ENCODE measurements around the gene CLCN6. TPM values are rescaled to one million over a fixed set of nuclear protein-coding genes. Genes with fewer than 3 reads are reported as not detected.

The CLCN6 gene
- total and polyA plus RNA-seq, 2 donors (not counting 1 experiment from before 2014, with no cell fraction given) = 35.0 to 99.8 TPM

GRCh38 chr1:11790101-11790879, 15.7 kb upstream of the CLCN6 start:
- Histone ChIP-seq H3K9me3 (ENCODE audit: control extremely low read depth in 1 of 3, control insufficient read depth in 2 of 3, insufficient read depth in 1 of 3, low read length in 2 of 3) (no peaks in the 10 kb centered on the region), H3K4me3 (ENCODE audit: control extremely low read depth in 1 of 5, extremely low read depth in 1 of 5, insufficient read depth in 1 of 5, low read depth in 2 of 5, low read length in 4 of 5) (no peak overlapping the region), H3K36me3 (replicated peaks in 1 of 2; ENCODE audit: control extremely low read depth in 1 of 2, control insufficient read depth in 1 of 2, extremely low read depth in 1 of 2, insufficient read depth in 2 of 2, low read length in 1 of 2) (peaks cover 0 to 54% of the 10 kb centered on the region in 2 experiments), H3K4me2 (replicated peaks; ENCODE audit: low read depth, low read length, poor library complexity, severe bottlenecking) (no peak overlapping the region), H3K4me1 (ENCODE audit: control insufficient read depth in 2 of 2, insufficient read depth in 2 of 2, low read length in 2 of 2) (peaks cover 10 to 19% of the 10 kb centered on the region in 2 donors), H3K27ac (ENCODE audit: low read length in 2 of 2) (peak overlapping the region in 1 of 2 donors; percentile 12), H2AFZ (ENCODE audit: insufficient read depth, low read depth, low read length, poor library complexity, severe bottlenecking) (no peak overlapping the region), H3K27me3 (replicated peaks in 1 of 4; ENCODE audit: control extremely low read depth in 1 of 4, control insufficient read depth in 3 of 4, insufficient read depth in 4 of 4, low read length in 3 of 4) (no peaks in the 10 kb centered on the region), H3K79me2 (ENCODE audit: control insufficient read depth, insufficient read depth, low read length) (peaks cover 11% of the 10 kb centered on the region), H4K20me1 (ENCODE audit: control insufficient read depth, insufficient read depth, low read length, poor library complexity, severe bottlenecking) (peaks cover 4% of the 10 kb centered on the region), H3K9ac (ENCODE audit: low read length) (no peak overlapping the region)
- no peaks in the 10 kb centered on the region for H3K27me3 Mint-ChIP-seq
- 93% methylated on average over 16 of the region's 20 CpGs for WGBS (ENCODE audit: insufficient coverage)
- intact Hi-C loops (cut with micrococcal nuclease) = no loop called here
- CTCF ChIA-PET = no interaction called here
- no peak for DNase-seq
- ATAC-seq (ENCODE audit: low read depth) = no peak
- H3K27ac Mint-ChIP-seq = peak overlapping the region; percentile 75
- H3K4me3 Mint-ChIP-seq = no peak overlapping the region
- POLR2A ChIA-PET = interaction anchor here (0.8 kb wide), 1 partner anchor 24 kb away, joined by 7 read pairs; no protein-coding TSS in a partner anchor
- no peak for TF ChIP-seq EZH2 (IDR thresholded peaks at IDR 0.05; ENCODE audit: borderline replicate concordance, insufficient read depth, low read depth, low read length, poor library complexity, severe bottlenecking)
- TF ChIP-seq CTCF (IDR thresholded peaks at IDR 0.05) = no peak
- H3K4me1 Mint-ChIP-seq = peaks cover 27% of the 10 kb centered on the region
- H3K9me3 Mint-ChIP-seq (ENCODE audit: insufficient read depth) = no peaks in the 10 kb centered on the region

All from B cell (primary cell).